Thyroid gland (tissue), 4 donors: ENCODE measurements around the gene AIFM1.

Experiments
- POLR2A ChIP-seq, 2 donors: fragments of 450-650 bp; IDR thresholded peaks; one replicate each; pipeline ENCODE4 v1.6.1; 2017; ENCODE audit warnings: antibody characterized with exemption in 2 of 2, mild to moderate bottlenecking in 2 of 2, moderate library complexity in 1 of 2
- TF ChIP-seq, protein P1 (sequence below), 6 experiments: fragments of 200-600 bp in 3 of 6; fragments of 450-650 bp in 3 of 6; sonication (generic) in 3 of 6; IDR thresholded peaks; one replicate each; pipeline ENCODE4 v1.5.1; 2016 to 2019; ENCODE audit warnings: antibody characterized with exemption in 6 of 6, mild to moderate bottlenecking in 2 of 6, inconsistent platforms in 1 of 6, moderate library complexity in 1 of 6

- TF ChIP-seq, protein P1, sequence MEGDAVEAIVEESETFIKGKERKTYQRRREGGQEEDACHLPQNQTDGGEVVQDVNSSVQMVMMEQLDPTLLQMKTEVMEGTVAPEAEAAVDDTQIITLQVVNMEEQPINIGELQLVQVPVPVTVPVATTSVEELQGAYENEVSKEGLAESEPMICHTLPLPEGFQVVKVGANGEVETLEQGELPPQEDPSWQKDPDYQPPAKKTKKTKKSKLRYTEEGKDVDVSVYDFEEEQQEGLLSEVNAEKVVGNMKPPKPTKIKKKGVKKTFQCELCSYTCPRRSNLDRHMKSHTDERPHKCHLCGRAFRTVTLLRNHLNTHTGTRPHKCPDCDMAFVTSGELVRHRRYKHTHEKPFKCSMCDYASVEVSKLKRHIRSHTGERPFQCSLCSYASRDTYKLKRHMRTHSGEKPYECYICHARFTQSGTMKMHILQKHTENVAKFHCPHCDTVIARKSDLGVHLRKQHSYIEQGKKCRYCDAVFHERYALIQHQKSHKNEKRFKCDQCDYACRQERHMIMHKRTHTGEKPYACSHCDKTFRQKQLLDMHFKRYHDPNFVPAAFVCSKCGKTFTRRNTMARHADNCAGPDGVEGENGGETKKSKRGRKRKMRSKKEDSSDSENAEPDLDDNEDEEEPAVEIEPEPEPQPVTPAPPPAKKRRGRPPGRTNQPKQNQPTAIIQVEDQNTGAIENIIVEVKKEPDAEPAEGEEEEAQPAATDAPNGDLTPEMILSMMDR (IDR thresholded peaks at IDR 0.05) = no peak
- no peak for TF ChIP-seq POLR2A (IDR thresholded peaks at IDR 0.05)
These were observed 46.7 kb upstream of the AIFM1 start for GRCh38 chrX:130212371-130212770.
